DND-41 (cell line): ENCODE results near the gene SIRT1.

ENCODE experiments used
- EZH2 ChIP-seq: IDR thresholded peaks from 3 replicates; pipeline ENCODE4 v1.6.1; 2012; ENCODE audit warnings: borderline replicate concordance, low read depth, mild to moderate bottlenecking, moderate library complexity, low read length, inconsistent platforms; ENCODE audit not compliant: severe bottlenecking
- TF ChIP-seq, protein P1 (sequence below): IDR thresholded peaks from 2 replicates; pipeline ENCODE4 v1.5.1; 2012; ENCODE audit warnings: borderline replicate concordance, low read length, moderate library complexity, mild to moderate bottlenecking; ENCODE audit not compliant: poor library complexity, severe bottlenecking; ENCODE audit errors: extremely low read depth

DNA sequence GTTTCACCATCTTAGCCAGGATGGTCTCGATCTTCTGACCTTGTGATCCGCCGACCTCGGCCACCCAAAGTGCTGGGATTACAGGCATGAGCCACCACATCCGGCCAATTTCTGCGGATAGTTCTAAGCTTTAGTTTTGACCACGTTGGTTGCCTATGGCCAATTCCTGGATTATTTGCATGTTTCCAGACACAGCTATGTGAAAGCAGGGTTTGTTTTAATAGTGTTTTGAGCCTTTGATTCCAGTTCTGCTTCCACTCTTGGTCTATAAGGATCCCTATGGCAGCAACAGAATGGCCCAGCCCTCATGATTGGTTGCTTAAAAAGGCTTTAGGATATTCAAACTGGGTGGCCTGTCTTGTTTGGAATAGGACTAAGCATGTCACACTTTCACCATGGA, 19.1 kb downstream of the SIRT1 start:
- TF ChIP-seq, protein P1, sequence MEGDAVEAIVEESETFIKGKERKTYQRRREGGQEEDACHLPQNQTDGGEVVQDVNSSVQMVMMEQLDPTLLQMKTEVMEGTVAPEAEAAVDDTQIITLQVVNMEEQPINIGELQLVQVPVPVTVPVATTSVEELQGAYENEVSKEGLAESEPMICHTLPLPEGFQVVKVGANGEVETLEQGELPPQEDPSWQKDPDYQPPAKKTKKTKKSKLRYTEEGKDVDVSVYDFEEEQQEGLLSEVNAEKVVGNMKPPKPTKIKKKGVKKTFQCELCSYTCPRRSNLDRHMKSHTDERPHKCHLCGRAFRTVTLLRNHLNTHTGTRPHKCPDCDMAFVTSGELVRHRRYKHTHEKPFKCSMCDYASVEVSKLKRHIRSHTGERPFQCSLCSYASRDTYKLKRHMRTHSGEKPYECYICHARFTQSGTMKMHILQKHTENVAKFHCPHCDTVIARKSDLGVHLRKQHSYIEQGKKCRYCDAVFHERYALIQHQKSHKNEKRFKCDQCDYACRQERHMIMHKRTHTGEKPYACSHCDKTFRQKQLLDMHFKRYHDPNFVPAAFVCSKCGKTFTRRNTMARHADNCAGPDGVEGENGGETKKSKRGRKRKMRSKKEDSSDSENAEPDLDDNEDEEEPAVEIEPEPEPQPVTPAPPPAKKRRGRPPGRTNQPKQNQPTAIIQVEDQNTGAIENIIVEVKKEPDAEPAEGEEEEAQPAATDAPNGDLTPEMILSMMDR: no peak
- no peak for TF ChIP-seq EZH2
